A549 treated with Hydrocortisone at 1 μM for 4 hours (cell line): ENCODE data around the gene PIH1D1. TPM values are rescaled to one million over a fixed set of nuclear protein-coding genes. Genes with fewer than 3 reads are reported as not detected.

ENCODE experiments used
- total RNA-seq: library from RNA; stranded (reverse); fragments of 200-300 nt; extraction: Qiagen RNA extraction; gene quantifications from 5 replicates; pipeline ENCODE4 v1.2.3, GENCODE V29; 2022

PIH1D1 gene
- 83.8 to 95.7 TPM (median 87.0 TPM) in 5 replicates for total RNA-seq

DNA sequence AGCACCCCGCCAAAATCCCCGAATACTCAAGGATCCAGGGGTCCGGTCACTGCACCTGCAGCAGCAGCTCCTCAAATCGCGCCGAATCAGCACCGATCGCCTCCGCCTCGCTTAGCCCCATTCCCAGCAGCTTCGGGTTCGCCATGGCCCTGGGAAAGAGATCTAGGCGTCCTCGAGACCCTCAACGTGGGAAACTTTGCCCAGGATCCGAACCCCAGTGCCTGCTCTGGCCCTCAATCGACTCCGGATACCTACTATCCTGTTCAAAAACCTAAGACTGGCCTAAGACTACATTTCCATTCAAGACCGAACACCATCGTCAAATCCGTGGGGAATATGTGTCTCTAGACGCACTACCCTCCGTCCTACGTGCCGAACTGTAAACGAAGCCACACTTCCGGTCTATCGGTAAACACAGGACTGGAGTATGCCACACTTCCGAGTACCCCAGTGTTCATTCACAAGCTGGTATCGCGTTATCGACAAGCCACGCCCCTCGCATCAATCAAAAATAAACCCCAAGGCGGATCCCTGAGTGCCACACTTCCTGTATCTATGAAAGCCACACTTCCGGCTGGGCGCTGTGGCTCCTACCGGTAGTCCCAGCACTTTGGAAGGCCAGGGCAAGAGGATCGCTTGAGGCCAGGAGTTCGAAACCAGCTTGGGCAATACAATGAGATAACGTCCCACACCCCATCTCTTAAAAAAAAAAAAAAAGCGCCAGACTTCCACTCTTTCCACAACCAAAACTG lies at the start of gene PIH1D1:
PIH1D1 (minus strand) TSS at position 385 of the 752 bp plus-strand sequence; CDS start at position 145, 240 bp downstream.

DNA sequence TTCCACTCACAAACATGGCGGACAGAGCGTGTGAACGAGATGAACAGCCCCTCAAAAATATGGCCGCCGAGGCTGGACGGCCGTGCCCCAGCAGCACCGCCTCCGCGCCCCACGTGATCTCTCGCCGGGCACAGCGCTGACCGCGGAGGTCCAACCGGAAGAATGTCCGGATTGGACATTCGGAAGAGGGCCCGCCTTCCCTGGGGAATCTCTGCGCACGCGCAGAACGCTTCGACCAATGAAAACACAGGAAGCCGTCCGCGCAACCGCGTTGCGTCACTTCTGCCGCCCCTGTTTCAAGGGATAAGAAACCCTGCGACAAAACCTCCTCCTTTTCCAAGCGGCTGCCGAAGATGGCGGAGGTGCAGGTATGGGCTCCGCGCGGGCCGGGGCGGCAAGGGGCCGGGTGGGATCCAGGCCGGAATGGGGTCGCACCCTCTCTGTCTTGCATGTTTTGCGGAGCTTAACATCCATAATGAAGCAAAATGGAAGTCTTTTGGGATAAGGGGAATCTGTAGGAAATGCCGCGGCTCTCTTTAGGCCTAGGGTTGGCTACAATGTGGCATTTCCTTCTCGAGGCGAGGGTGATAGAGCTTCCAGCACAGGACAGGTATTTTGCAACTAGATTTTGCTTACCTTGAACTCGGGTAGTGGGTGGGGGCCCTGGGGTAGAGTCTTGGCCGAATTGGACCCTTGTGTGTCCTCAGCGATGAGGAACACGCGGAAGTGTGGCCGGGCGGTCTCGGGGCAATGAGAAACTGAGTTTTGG lies 35.8 kb upstream of the PIH1D1 start, which contains the start of gene RPL13A:
RPL13A (plus strand) TSS at position 332 of the 769 bp plus-strand sequence; CDS start at position 354, 22 bp downstream.

DNA sequence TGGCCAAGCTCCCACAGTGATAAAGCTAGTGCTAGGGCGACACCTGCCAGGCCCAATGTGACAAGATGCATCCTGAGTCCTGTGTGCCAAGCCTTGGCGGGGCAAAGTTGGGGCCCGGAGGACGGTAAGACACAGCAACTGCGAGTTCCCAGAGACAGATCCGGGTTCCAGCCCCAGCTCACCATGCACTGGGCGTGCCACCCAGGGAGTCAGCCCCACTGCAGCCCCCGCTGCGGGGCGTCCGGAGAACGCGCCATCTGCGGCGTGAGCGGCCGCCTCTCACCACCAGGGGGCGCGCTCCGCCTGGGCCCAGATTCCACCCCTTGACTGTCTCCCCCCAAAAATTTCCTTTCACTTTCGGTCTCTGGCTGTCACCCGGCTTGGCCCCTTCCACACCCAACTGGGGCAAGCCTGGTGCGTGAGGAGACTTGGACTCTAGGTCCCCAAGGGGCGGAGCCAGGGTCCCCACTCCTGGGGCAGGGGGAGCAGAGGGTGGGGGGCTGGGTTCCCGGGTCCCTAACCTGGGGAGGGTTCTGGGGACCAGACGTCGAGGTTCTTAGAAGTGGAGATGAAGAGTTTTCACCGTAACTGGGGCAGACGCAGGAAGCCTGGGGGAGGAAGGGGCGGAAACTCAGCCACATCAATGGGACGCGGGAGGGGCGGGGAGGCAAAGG lies 22.4 kb upstream of the PIH1D1 start, which contains the start of gene FLT3LG:
FLT3LG (plus strand) TSS at position 348 of the 674 bp plus-strand sequence. CDS start 425 bp downstream, outside the sequence.

DNA sequence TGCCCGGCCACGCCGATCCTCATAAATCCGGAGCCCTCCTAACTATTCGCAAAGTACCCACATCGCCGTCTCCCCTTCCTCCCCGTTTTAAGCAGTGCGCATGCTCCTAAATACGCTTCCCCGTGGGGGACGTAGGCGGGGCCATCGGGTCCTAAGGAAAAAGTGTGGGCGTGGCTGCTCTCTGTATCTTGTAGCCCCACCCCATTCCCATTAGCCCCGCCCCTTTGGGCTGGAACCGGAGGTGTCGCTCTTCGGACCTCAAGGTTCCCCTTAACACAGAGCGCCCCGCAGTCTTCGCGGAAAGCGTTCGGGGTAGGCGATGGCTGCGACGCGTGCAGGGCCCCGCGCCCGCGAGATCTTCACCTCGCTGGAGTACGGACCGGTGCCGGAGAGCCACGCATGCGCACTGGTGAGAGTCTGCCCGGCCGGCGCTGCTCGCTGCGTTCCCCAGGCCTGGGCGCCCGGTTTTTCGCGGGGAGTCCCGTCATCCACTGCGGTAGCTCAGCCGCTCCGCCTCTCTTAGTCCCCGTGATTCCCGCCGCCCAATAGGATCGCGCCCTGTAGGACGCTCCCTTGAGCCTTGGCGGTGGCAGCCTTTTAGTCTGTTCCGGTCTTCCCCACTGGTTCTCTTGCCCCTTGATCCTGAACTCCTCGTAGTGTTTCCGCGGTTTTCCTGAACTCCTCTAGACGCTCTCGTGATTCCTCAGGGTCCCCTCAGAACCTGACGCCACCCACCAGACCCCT lies 1.6 kb upstream of the PIH1D1 start, which contains the start of gene ALDH16A1:
ALDH16A1 (plus strand) TSS at position 213 of the 744 bp plus-strand sequence; CDS start at position 320, 107 bp downstream.

DNA sequence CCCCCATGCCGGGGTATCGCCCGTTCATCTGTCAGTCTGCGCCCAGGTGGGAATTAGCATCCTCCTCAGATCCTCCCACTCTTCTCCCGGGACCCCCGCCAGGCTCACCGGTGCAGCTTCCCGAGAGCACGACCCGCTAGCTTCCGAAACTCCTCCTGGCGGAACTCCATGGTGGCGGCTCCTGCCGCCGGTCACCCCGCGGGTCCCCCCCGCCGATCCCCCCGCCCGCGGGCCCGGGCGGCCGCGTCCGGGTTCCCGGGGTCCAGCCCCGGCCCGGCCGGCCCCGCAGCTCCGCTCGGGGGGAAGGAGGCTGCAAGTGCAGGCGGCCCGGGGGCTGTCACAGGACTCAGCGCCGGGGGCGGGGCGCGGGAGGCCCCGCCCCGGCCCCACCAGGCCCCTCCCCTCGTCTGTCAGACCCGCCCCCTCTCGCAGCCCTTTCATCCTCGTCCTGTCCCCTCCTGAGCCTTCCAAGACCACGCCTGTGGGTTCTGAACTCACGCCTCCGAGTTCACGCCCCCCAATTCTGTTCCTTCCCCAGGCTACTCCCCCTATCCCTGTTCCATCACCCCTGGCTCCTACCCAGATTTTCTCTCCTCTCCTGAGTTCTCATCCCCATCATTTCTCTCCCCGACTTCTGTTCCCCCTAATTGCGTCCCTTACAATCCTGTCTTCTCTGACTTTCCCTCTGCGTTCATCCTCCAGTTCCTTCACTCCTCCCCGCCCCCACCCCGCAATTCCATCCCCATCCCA lies 10.2 kb downstream of the PIH1D1 start, which contains the start of gene SLC17A7:
SLC17A7 (minus strand) TSS at position 318 of the 750 bp plus-strand sequence; CDS start at position 170, 148 bp downstream.

DNA sequence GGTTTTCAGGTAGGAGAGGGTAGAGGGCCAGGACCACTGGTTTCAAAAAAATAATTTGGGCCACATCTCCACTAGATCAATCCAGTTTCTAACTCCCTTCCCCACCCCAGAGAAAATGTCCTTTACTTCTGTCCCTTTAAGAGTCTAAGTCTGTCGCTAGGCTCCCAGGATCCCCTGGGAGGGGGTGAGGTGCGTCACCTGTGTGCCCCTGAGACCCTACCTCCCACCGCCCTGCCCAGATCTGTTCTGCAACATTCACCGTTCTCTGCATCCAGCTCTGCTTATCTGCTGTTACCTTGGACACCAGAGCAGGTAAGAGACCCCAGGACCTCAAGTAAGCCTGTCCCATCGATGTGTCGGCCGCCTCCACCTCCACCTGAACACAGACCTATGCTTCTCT lies 26.4 kb downstream of the PIH1D1 start, which contains the start of gene GFY:
GFY (plus strand) TSS at position 211 of the 400 bp plus-strand sequence. CDS start 1,043 bp downstream, outside the sequence.

DNA sequence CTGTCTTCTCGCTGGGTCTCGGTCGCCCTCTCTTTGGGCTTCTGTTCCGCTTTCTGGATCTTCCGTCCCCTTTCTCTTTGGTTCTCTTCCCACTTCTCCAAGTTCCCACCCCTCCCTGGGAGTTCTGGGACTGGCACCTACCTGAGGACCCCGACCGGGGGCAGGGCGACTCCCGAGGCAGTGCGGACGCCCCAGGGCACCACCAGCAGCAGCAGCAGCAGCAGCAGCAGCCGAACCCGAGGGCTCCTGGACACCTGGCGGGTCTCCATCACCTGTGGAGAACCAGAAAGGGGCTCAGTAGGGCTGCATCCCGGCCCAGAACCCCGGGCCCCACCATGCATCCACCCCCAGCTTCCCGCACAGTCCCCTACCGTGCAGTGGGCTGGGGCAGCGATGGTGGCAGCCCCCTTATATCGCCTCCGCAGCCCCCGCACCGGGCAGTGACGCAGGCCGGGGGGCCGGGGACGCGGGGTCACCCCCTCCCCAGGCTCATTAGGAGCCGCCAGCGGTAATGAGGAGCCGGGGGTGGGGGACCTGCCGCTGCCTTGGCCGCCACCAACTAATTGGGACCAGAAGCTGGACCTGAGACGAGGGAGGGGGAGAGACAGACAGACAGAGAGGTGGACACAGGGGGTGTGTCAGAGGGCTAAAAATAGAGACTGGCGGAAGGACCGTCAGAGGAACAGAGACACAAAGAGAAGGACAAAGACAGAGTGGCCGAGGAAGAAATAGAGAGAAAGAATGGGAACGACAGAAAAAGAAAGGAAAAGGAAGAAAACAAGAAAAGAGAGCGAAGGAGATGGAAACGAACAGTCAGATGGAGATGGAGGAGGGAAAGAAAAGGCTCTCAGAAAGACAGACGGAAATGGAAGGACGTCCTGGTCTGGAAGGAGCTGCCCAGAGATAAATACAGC lies 28.3 kb downstream of the PIH1D1 start, which contains the start of gene PTH2:
PTH2 (minus strand) TSS at position 371 of the 914 bp plus-strand sequence; CDS start at position 269, 102 bp downstream.

Other genes starting within 250 kb of the PIH1D1 start
- gene SLC6A16, start 126.6 kb downstream of the PIH1D1 start, total RNA-seq = 0.77 to 1.3 TPM (median 0.85 TPM) in 5 replicates
- not detected in 5 replicates for gene CD37, start 116.4 kb downstream of the PIH1D1 start, total RNA-seq
- gene TEAD2, start 89.4 kb downstream of the PIH1D1 start, total RNA-seq = 13.2 to 19.7 TPM (median 16.8 TPM) in 5 replicates
- gene DKKL1, start 87.9 kb downstream of the PIH1D1 start, total RNA-seq = 0.33 to 0.71 TPM (median 0.59 TPM) in 4 of 5 replicates, not detected in the other
- gene KASH5, start 63.6 kb downstream of the PIH1D1 start, total RNA-seq = 0.12 TPM in 1 of 5 replicates, not detected in the others
- not detected in 5 replicates for gene PTH2, start 28.4 kb downstream of the PIH1D1 start, total RNA-seq
- 0.14 to 0.24 TPM (median 0.16 TPM) in 5 replicates for gene GFY, start 26.4 kb downstream of the PIH1D1 start, total RNA-seq
- gene SLC17A7, start 10.3 kb downstream of the PIH1D1 start, total RNA-seq = 0.37 to 0.75 TPM (median 0.59 TPM) in 5 replicates
- 16.6 to 24.0 TPM (median 22.1 TPM) in 5 replicates for gene ALDH16A1, start 1.4 kb upstream of the PIH1D1 start, total RNA-seq
- gene FLT3LG, start 22.4 kb upstream of the PIH1D1 start, total RNA-seq = 1.1 to 1.4 TPM (median 1.3 TPM) in 5 replicates
- 3,942 to 4,218 TPM (median 4,024 TPM) in 5 replicates for gene RPL13A, start 35.8 kb upstream of the PIH1D1 start, total RNA-seq
- gene RPS11, start 44.6 kb upstream of the PIH1D1 start, total RNA-seq = 3,861 to 4,163 TPM (median 3,950 TPM) in 5 replicates
- gene FCGRT, start 60.8 kb upstream of the PIH1D1 start, total RNA-seq = 23.5 to 32.7 TPM (median 30.2 TPM) in 5 replicates
- 1.5 to 2.9 TPM (median 2.2 TPM) in 5 replicates for gene RCN3, start 76.2 kb upstream of the PIH1D1 start, total RNA-seq
- 88.4 to 106 TPM (median 103 TPM) in 5 replicates for gene NOSIP, start 128.7 kb upstream of the PIH1D1 start, total RNA-seq
- gene PRRG2, start 129.5 kb upstream of the PIH1D1 start, total RNA-seq = 0.78 to 1.3 TPM (median 0.84 TPM) in 5 replicates
- gene PRR12, start 139.4 kb upstream of the PIH1D1 start, total RNA-seq = 30.3 to 35.7 TPM (median 34.3 TPM) in 5 replicates
- gene RRAS, start 188.3 kb upstream of the PIH1D1 start, total RNA-seq = 103 to 162 TPM (median 151 TPM) in 5 replicates
- gene SCAF1, start 190.4 kb upstream of the PIH1D1 start, total RNA-seq = 55.7 to 70.6 TPM (median 65.0 TPM) in 5 replicates
- 91.9 to 104 TPM (median 99.5 TPM) in 5 replicates for gene IRF3, start 214.0 kb upstream of the PIH1D1 start, total RNA-seq
- gene BCL2L12, start 214.1 kb upstream of the PIH1D1 start, total RNA-seq = 52.0 to 76.1 TPM (median 68.7 TPM) in 5 replicates
- gene PRMT1, start 225.5 kb upstream of the PIH1D1 start, total RNA-seq = 402 to 427 TPM (median 409 TPM) in 5 replicates
- gene ADM5, start 237.8 kb upstream of the PIH1D1 start, total RNA-seq = 3.1 to 6.1 TPM (median 5.4 TPM) in 5 replicates
- gene CPT1C, start 239.3 kb upstream of the PIH1D1 start, total RNA-seq = 10.9 to 14.1 TPM (median 11.8 TPM) in 5 replicates